Heart left ventricle (tissue), 16 donors: ENCODE data around the gene TKT. TPM values are rescaled to one million over a fixed set of nuclear protein-coding genes. Genes with fewer than 3 reads are reported as not detected.

Experiments
- ATAC-seq, 4 donors: fragments of 200-7000 bp; cut with Tn5 transposase; one replicate each; pipeline ENCODE4 v1.9.1; 2020 to 2022; ENCODE audit warnings: moderate library complexity in 4 of 4, mild to moderate bottlenecking in 3 of 4, moderate number of reproducible peaks in 1 of 4
- DNase-seq, 5 donors: peaks; one replicate each; pipeline ENCODE4 v3.0.0-alpha.2; 2020
- H3K27ac ChIP-seq, 12 donors: fragments of 200-600 bp; sonication (generic) in 4 of 12; one replicate each; pipeline versions ENCODE4 v1.5.0 to v1.8.0; 2016 to 2022; ENCODE audit warnings: mild to moderate bottlenecking in 2 of 12
- H3K27me3 ChIP-seq, 9 donors: fragments of 200-600 bp; sonication (generic) in 2 of 9; one replicate each; pipeline versions ENCODE4 v1.5.1 to v1.8.0; 2016 to 2022; ENCODE audit warnings: mild to moderate bottlenecking in 3 of 9
- H3K36me3 ChIP-seq, 9 donors: fragments of 200-600 bp; sonication (generic) in 2 of 9; one replicate each; pipeline versions ENCODE4 v1.5.0 to v1.8.0; 2018 to 2022; ENCODE audit warnings: mild to moderate bottlenecking in 2 of 9
- H3K4me1 ChIP-seq, 12 donors: fragments of 200-600 bp; sonication (generic) in 4 of 12; one replicate each; pipeline versions ENCODE4 v1.5.0 to v1.8.0; 2016 to 2022; ENCODE audit warnings: mild to moderate bottlenecking in 3 of 12
- H3K4me3 ChIP-seq, 12 donors: fragments of 200-600 bp; sonication (generic) in 4 of 12; one replicate each; pipeline versions ENCODE4 v1.5.0 to v1.8.0; 2017 to 2022; ENCODE audit warnings: mild to moderate bottlenecking in 9 of 12, moderate library complexity in 4 of 12
- H3K9me3 ChIP-seq, 12 donors: fragments of 200-600 bp; sonication (generic) in 4 of 12; one replicate each; pipeline versions ENCODE4 v1.5.0 to v1.8.0; 2016 to 2022; ENCODE audit warnings: mild to moderate bottlenecking in 1 of 12
- CTCF ChIP-seq, 12 donors: fragments of 200-600 bp; sonication (generic) in 4 of 12; IDR thresholded peaks; one replicate each; pipeline versions ENCODE4 v1.5.0 to v1.8.0; 2018 to 2022; ENCODE audit warnings: antibody characterized with exemption in 12 of 12, mild to moderate bottlenecking in 5 of 12
- POLR2A ChIP-seq, 2 donors: fragments of 450-650 bp; IDR thresholded peaks; one replicate each; pipeline ENCODE4 v1.6.1; 2017; ENCODE audit warnings: antibody characterized with exemption in 2 of 2, mild to moderate bottlenecking in 2 of 2, moderate library complexity in 2 of 2
- WGBS, 4 donors: extraction: QIAGEN DNeasy Blood & Tissue Kit in 2 of 4; methylation state at CpG; one replicate each; pipeline versions ENCODE4 v1.1.5 to v1.1.7; 2013 to 2018; 5-methylcytosine and 5-hydroxymethylcytosine counted together
- intact Hi-C, 10 donors: fragments of 100-400 bp; cut with DNase I; formaldehyde crosslinking; loops; one replicate each; pipeline versions ENCODE4 v1.11.1 to v1.14.2; 2022
- polyA plus RNA-seq, 2 donors: library from polyadenylated mRNA; stranded (reverse); fragments of 200-250 nt; gene quantifications; one replicate each; pipeline ENCODE4 v1.2.3, GENCODE V29; 2013
- total RNA-seq, 9 donors: library from RNA; depleted of rRNA in 2 of 9; stranded (reverse); fragments of >200 nt in 2 of 9; fragmentation: NEBNext Ultra II Directional in 3 of 9; extraction: Animal tissue kit (Norgen Biotek cat#: 25700) in 3 of 9; gene quantifications; one replicate each; pipeline versions ENCODE4 v1.1.0 to v1.2.4, GENCODE V29; 2016 to 2023
- donor health status: ischemic (EF 13 %, LVEDD 7.1; RV severe dilation, severe dysfunction).
- donor health status: healthy with polysubstance abuse.
- donor health status: DM: no; HTN: yes; CAD: no.
- donor health status: DM: no; HTN: no; CAD: no.
- donor health status: ischemic (EF 25% LVEDD 6.9; RV normal size, moderate dysfunction).
- donor health status: ischemic (EF 25% LVEDD 5.7; RV mildly dilated, moderate dysfunction).
- donor health status: healthy.
- donor health status: DM: yes; HTN: yes; CAD: no.
- donor health status: ischemic (EF 35%, LVEDD 5.7; RV mildly dilated, moderate dysfunction).
- donor health status: nonischemic (EF 11% LVEDD 7.7; RV severe dilation, severe dysfunction).
- donor health status: DM: yes; HTN: yes; CAD: no.
- donor health status: PGD.
- donor health status: ischemic (EF 29% LVEDD 5.4; RV normal size, mild dysfunction).
- donor health status: nonischemic (EF 23%, LVEDD 6.1; RV moderate dilation, normal function).

The TKT gene
- total and polyA plus RNA-seq, 11 donors, result 20.6 to 111 (median 36.6) TPM

- WGBS, 4 donors, result 52 to 63% (median 61%) methylated on average over 11 of the region's 11 CpGs
- no peaks in the 10 kb centered on the region for H3K27me3 ChIP-seq
- intact Hi-C loops, result loop anchor here in 1 of 10 donors (2.0 kb wide), 1 partner anchor 79 kb away; no protein-coding TSS in a partner anchor
- H3K4me3 ChIP-seq, result no peak overlapping the region
- H3K36me3 ChIP-seq, result peaks cover 0 to 58% (median 22%) of the 10 kb centered on the region in 9 donors
- peak in 2 of 5 donors; percentile 47 to 61 for DNase-seq
- H3K9me3 ChIP-seq, result no peaks in the 10 kb centered on the region
- peak overlapping the region in 3 of 12 donors; percentile 26 to 51 (median 46) for H3K27ac ChIP-seq
- TF ChIP-seq CTCF (IDR thresholded peaks at IDR 0.05), result no peak
- no peak for TF ChIP-seq POLR2A (IDR thresholded peaks at IDR 0.05)
- H3K4me1 ChIP-seq, result peaks cover 0 to 49% (median 22%) of the 10 kb centered on the region in 12 donors
- peak; percentile 14 to 65 (median 38) for ATAC-seq
These were observed 62.2 kb downstream of the TKT start for GRCh38 chr3:53193466-53194209.

GRCh38 chr3:53192608-53193007 is 63.2 kb downstream of the TKT start:
- H3K27me3 ChIP-seq, result no peaks in the 10 kb centered on the region
- H3K27ac ChIP-seq, result no peak overlapping the region
- DNase-seq (peak in 1 of 5 donors; percentile 16), ATAC-seq (no peak)
- no peak for TF ChIP-seq POLR2A (IDR thresholded peaks at IDR 0.05)
- H3K4me3 ChIP-seq, result no peak overlapping the region
- intact Hi-C loops, result no loop called here
- H3K4me1 ChIP-seq, result peaks cover 0 to 49% (median 22%) of the 10 kb centered on the region in 12 donors
- peaks cover 0 to 67% (median 26%) of the 10 kb centered on the region in 9 donors for H3K36me3 ChIP-seq
- WGBS, 4 donors, result 44 to 56% (median 49%) methylated on average over 3 of the region's 3 CpGs
- no peaks in the 10 kb centered on the region for H3K9me3 ChIP-seq

GRCh38 chr3:53191836-53192480 is 63.9 kb downstream of the TKT start:
- Histone ChIP-seq H3K27me3 (no peaks in the 10 kb centered on the region), H3K4me1 (peaks cover 0 to 48% (median 22%) of the 10 kb centered on the region in 12 donors), H3K4me3 (no peak overlapping the region), H3K9me3 (no peaks in the 10 kb centered on the region), H3K27ac (no peak overlapping the region), H3K36me3 (peaks cover 0 to 73% (median 26%) of the 10 kb centered on the region in 9 donors)
- intact Hi-C loops, result no loop called here
- TF ChIP-seq POLR2A (IDR thresholded peaks at IDR 0.05), result no peak
- TF ChIP-seq CTCF (IDR thresholded peaks at IDR 0.05), result no peak
- no peak for ATAC-seq
- DNase-seq, result peak in 1 of 5 donors; percentile 50
- 84 to 89% (median 87%) methylated on average over 16 of the region's 16 CpGs for WGBS, 4 donors

- Histone ChIP-seq H3K4me1 (peaks cover 0 to 35% (median 18%) of the 10 kb centered on the region in 12 donors), H3K27me3 (no peaks in the 10 kb centered on the region), H3K27ac (no peak overlapping the region), H3K36me3 (peaks cover 0 to 86% (median 35%) of the 10 kb centered on the region in 9 donors), H3K9me3 (no peaks in the 10 kb centered on the region), H3K4me3 (no peak overlapping the region)
- peak in 1 of 5 donors; percentile 1 for DNase-seq
- intact Hi-C loops, result no loop called here
- 77 to 96% (median 90%) methylated on average over 3 of the region's 3 CpGs for WGBS, 4 donors
- TF ChIP-seq POLR2A (IDR thresholded peaks at IDR 0.05), result no peak
- no peak for TF ChIP-seq CTCF (IDR thresholded peaks at IDR 0.05)
- ATAC-seq, result no peak
These were observed 65.2 kb downstream of the TKT start for GRCh38 chr3:53190659-53191058.
